HFF-Myc (cell line): ENCODE data around the gene PCDH7.

ENCODE experiments used
- DNase-seq: peaks from one replicate; pipeline ENCODE4 v3.0.0-alpha.2; 2011; ENCODE audit warnings: low read depth; ENCODE audit errors: extremely low read depth
- H3K4me3 ChIP-seq: replicated peaks from 2 replicates; pipeline ENCODE4 v1.5.1; 2011; ENCODE audit warnings: low read depth, mild to moderate bottlenecking, control low read depth, low read length
- TF ChIP-seq, protein P1 (sequence below): IDR thresholded peaks from 2 replicates; pipeline ENCODE4 v1.5.1; 2012; ENCODE audit warnings: mild to moderate bottlenecking, low read depth, low read length, control low read depth; ENCODE audit errors: missing control alignments

The PCDH7 gene

DNA sequence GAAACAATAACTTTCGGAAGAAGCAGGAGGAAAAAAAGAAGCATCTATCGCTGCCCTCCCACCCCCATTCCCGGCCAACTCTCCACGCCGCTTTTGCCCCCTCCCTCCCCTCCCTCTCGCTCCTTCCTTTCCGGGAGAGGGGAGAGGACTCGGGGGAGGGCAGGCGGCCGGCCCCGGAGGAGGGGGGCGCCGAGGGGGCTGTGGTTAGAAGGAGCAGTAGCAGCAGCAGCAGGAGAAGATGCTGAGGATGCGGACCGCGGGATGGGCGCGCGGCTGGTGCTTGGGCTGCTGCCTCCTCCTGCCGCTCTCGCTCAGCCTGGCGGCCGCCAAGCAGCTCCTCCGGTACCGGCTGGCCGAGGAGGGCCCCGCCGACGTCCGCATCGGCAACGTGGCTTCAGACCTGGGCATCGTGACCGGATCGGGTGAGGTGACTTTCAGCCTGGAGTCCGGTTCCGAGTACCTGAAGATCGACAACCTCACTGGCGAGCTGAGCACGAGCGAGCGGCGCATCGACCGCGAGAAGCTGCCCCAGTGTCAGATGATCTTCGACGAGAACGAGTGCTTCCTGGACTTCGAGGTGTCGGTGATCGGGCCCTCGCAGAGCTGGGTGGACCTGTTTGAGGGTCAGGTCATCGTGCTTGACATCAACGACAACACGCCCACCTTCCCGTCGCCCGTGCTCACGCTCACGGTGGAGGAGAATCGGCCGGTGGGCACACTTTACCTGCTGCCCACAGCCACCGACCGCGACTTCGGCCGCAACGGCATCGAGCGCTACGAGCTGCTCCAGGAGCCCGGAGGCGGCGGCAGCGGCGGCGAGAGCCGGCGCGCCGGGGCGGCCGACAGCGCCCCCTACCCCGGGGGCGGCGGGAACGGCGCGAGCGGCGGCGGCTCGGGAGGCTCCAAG, 1.3 kb downstream of the PCDH7 start:
- TF ChIP-seq, protein P1, sequence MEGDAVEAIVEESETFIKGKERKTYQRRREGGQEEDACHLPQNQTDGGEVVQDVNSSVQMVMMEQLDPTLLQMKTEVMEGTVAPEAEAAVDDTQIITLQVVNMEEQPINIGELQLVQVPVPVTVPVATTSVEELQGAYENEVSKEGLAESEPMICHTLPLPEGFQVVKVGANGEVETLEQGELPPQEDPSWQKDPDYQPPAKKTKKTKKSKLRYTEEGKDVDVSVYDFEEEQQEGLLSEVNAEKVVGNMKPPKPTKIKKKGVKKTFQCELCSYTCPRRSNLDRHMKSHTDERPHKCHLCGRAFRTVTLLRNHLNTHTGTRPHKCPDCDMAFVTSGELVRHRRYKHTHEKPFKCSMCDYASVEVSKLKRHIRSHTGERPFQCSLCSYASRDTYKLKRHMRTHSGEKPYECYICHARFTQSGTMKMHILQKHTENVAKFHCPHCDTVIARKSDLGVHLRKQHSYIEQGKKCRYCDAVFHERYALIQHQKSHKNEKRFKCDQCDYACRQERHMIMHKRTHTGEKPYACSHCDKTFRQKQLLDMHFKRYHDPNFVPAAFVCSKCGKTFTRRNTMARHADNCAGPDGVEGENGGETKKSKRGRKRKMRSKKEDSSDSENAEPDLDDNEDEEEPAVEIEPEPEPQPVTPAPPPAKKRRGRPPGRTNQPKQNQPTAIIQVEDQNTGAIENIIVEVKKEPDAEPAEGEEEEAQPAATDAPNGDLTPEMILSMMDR = no peak
- peak overlapping the region; percentile 32 for H3K4me3 ChIP-seq
- DNase-seq = no peak

DNA sequence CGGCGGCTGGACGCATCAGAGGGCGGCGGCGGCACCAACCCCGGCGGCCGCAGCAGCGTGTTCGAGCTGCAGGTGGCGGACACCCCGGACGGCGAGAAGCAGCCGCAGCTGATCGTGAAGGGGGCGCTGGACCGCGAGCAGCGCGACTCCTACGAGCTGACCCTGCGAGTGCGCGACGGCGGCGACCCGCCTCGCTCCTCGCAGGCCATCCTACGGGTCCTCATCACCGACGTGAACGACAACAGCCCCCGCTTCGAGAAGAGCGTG, 1.9 kb downstream of the PCDH7 start:
- TF ChIP-seq, protein P1 = no peak
- no peak overlapping the region for H3K4me3 ChIP-seq
- no peak for DNase-seq

DNA sequence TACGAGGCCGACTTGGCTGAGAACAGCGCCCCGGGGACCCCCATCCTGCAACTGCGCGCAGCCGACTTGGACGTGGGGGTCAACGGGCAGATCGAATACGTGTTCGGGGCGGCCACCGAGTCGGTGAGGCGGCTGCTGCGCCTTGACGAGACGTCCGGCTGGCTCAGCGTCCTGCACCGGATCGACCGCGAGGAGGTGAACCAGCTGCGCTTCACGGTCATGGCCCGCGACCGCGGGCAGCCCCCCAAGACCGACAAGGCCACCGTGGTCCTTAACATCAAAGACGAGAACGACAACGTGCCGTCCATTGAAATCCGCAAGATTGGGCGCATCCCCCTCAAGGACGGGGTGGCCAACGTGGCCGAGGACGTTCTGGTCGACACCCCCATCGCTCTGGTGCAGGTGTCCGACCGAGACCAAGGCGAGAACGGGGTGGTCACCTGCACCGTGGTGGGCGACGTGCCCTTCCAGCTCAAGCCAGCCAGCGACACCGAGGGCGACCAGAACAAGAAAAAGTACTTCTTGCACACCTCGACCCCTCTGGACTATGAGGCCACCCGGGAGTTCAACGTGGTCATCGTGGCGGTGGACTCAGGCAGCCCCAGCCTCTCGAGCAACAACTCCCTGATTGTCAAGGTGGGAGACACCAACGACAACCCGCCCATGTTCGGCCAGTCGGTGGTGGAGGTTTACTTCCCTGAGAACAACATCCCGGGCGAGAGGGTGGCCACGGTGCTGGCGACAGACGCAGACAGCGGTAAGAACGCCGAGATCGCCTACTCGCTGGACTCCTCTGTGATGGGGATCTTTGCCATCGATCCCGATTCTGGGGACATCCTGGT, 2.4 kb downstream of the PCDH7 start:
- no peak overlapping the region for H3K4me3 ChIP-seq
- no peak for DNase-seq
- TF ChIP-seq, protein P1 = no peak

DNA sequence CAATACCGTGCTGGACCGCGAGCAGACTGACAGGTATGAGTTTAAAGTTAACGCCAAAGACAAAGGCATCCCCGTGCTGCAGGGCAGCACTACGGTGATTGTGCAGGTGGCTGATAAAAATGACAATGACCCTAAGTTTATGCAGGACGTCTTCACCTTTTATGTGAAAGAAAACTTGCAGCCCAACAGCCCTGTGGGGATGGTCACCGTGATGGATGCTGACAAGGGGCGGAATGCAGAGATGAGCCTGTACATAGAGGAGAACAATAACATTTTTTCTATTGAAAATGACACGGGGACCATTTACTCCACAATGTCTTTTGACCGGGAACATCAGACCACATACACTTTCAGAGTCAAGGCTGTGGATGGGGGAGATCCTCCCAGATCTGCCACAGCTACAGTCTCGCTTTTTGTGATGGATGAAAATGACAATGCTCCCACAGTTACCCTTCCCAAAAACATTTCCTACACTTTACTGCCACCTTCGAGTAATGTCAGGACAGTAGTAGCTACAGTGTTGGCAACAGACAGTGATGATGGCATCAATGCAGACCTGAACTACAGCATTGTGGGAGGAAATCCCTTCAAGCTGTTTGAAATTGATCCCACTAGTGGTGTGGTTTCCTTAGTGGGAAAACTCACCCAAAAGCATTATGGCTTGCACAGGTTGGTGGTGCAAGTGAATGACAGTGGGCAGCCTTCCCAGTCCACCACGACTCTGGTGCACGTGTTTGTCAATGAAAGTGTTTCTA, 3.2 kb downstream of the PCDH7 start:
- TF ChIP-seq, protein P1 = no peak
- no peak overlapping the region for H3K4me3 ChIP-seq
- DNase-seq = no peak

DNA sequence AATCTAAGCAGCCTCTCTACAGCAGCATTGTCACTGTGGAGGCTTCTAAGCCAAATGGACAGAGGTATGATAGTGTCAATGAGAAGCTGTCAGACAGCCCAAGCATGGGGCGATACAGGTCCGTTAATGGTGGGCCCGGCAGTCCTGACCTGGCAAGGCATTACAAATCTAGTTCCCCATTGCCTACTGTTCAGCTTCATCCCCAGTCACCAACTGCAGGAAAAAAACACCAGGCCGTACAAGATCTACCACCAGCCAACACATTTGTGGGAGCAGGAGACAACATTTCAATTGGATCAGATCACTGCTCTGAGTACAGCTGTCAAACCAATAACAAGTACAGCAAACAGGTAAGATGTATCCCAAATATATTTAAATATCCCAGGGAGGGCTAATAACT, 4.1 kb downstream of the PCDH7 start:
- DNase-seq = no peak
- no peak overlapping the region for H3K4me3 ChIP-seq
- TF ChIP-seq, protein P1 = no peak

DNA sequence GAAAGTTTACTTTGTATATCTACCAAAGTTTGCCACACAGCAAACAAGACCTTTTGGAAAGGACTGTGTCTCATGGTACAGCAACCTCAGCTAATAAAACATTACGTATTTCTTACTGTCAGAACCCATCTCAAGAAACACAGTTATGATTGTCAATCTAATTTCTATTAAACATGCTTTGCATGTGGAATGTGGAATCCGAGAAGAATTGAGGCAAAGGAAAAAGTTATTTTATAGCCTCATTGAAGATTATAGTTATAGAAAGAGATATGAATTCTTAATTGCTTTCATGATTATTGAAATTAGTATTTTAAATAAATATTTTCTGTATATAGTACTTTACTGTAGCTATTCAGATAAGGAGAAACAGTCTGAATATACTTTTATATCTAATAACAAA, 5.4 kb downstream of the PCDH7 start:
- DNase-seq = no peak
- TF ChIP-seq, protein P1 = no peak
- no peak overlapping the region for H3K4me3 ChIP-seq
